Tibial nerve (tissue), 4 donors: ENCODE measurements around the gene VDAC1. TPM values are rescaled to one million over a fixed set of nuclear protein-coding genes. Genes with fewer than 3 reads are reported as not detected.

Source experiments
- DNase-seq, 2 donors: peaks; one replicate each; pipeline ENCODE4 v3.0.0-alpha.2; 2019; ENCODE audit warnings: low spot score in 2 of 2
- H3K27ac ChIP-seq, 4 donors: fragments of 200-600 bp; sonication (generic) in 3 of 4; one replicate each; pipeline ENCODE4 v1.5.1; 2017 to 2019; ENCODE audit warnings: mild to moderate bottlenecking in 1 of 4
- H3K27me3 ChIP-seq, 2 donors: fragments of 200-600 bp; sonication (generic) in 1 of 2; one replicate each; pipeline versions ENCODE4 v1.5.1 to v1.6.0; 2017 to 2019
- H3K36me3 ChIP-seq, 3 donors: fragments of 200-600 bp; sonication (generic); one replicate each; pipeline ENCODE4 v1.5.1; 2018 to 2019
- H3K4me1 ChIP-seq, 4 donors: fragments of 200-600 bp; sonication (generic) in 3 of 4; one replicate each; pipeline ENCODE4 v1.5.1; 2017 to 2019
- H3K4me3 ChIP-seq, 4 donors: fragments of 200-600 bp; sonication (generic) in 3 of 4; one replicate each; pipeline ENCODE4 v1.5.1; 2017 to 2019; ENCODE audit warnings: mild to moderate bottlenecking in 1 of 4, moderate library complexity in 1 of 4
- H3K9me3 ChIP-seq, 4 donors: fragments of 200-600 bp; sonication (generic) in 3 of 4; one replicate each; pipeline ENCODE4 v1.5.1; 2017 to 2019
- CTCF ChIP-seq, 5 experiments: fragments of 200-600 bp in 3 of 5; fragments of 450-650 bp in 2 of 5; sonication (generic) in 3 of 5; IDR thresholded peaks; one replicate each; pipeline ENCODE4 v1.5.1; 2016 to 2019; ENCODE audit warnings: antibody characterized with exemption in 5 of 5, mild to moderate bottlenecking in 3 of 5, moderate library complexity in 2 of 5
- EP300 ChIP-seq, 2 donors: sonication (generic); formaldehyde crosslinking; IDR thresholded peaks; one replicate each; pipeline ENCODE4 v1.6.1; 2017; ENCODE audit warnings: antibody characterized with exemption in 2 of 2, mild to moderate bottlenecking in 1 of 2
- POLR2A ChIP-seq, 2 donors: fragments of 450-650 bp; IDR thresholded peaks; one replicate each; pipeline ENCODE4 v1.6.1; 2017; ENCODE audit warnings: antibody characterized with exemption in 2 of 2, mild to moderate bottlenecking in 2 of 2, moderate library complexity in 2 of 2
- WGBS, 2 donors: methylation state at CpG; one replicate each; pipeline ENCODE4 v1.1.5; 2018; 5-methylcytosine and 5-hydroxymethylcytosine counted together
- total RNA-seq, 4 donors: library from RNA; depleted of rRNA; stranded (reverse); fragments of >200 nt; gene quantifications; one replicate each; pipeline ENCODE4 v1.1.0, GENCODE V29; 2016

Gene VDAC1
- total RNA-seq, 4 donors from 2014 or later: 64.7 to 103 (median 71.9) TPM

GRCh38 chr5:133966090-133966489 lies 38.7 kb downstream of the VDAC1 start:
- DNase-seq: no peak
- Histone ChIP-seq H3K27ac (no peak overlapping the region), H3K9me3 (no peaks in the 10 kb centered on the region), H3K4me3 (no peak overlapping the region), H3K4me1 (peaks cover 0 to 50% (median 19%) of the 10 kb centered on the region in 4 donors), H3K36me3 (peaks cover 0 to 7% (median 0%) of the 10 kb centered on the region in 3 donors), H3K27me3 (no peaks in the 10 kb centered on the region)
- 93 to 98% methylated on average over 10 of the region's 10 CpGs for WGBS, 2 donors
- no peak for TF ChIP-seq POLR2A (IDR thresholded peaks at IDR 0.05)
- no peak for TF ChIP-seq CTCF (IDR thresholded peaks at IDR 0.05)
- TF ChIP-seq EP300 (IDR thresholded peaks at IDR 0.05): no peak

DNA sequence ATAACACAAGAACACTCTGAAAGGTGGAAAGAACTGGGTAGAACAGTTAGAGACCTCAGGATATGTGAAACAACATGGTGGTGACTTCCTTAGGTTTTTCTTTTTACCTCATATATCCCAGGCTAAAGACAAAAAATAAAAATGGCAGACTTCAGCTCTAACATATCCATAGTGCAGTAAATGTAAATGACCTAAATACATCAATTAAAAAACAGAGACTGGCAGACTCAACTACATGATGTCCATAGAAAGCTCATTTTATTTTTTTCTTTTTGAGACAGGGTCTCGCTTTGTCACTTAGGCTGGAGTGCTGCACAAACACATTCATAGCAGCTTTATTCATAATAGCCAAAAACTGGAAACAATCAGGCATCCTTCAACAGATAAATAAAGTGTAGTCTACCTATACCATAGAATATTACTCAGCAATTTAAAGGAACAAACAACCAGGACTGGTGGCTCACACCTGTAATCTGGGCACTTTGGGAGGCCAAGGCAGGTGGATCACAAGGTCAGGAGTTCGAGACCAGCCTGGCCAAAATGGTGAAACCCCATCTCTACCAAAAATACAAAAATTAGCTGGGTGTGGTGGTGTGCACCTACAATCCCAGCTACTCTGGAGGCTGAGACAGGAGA lies 41.2 kb downstream of the VDAC1 start:
- TF ChIP-seq EP300 (IDR thresholded peaks at IDR 0.05): no peak
- no peak for TF ChIP-seq CTCF (IDR thresholded peaks at IDR 0.05)
- TF ChIP-seq POLR2A (IDR thresholded peaks at IDR 0.05): no peak
- no peaks in the 10 kb centered on the region for H3K27me3 ChIP-seq
- no peak for DNase-seq
- H3K36me3 ChIP-seq: peaks cover 0 to 12% (median 0%) of the 10 kb centered on the region in 3 donors
- H3K4me3 ChIP-seq: no peak overlapping the region
- peaks cover 0 to 38% (median 13%) of the 10 kb centered on the region in 4 donors for H3K4me1 ChIP-seq
- WGBS, 2 donors: 95 to 96% methylated on average over 2 of the region's 2 CpGs
- no peaks in the 10 kb centered on the region for H3K9me3 ChIP-seq
- H3K27ac ChIP-seq: no peak overlapping the region

GRCh38 chr5:133962801-133963476 lies 41.8 kb downstream of the VDAC1 start:
- Histone ChIP-seq H3K4me3 (no peak overlapping the region), H3K36me3 (peaks cover 0 to 16% (median 0%) of the 10 kb centered on the region in 3 donors), H3K27me3 (no peaks in the 10 kb centered on the region), H3K27ac (peak overlapping the region in 1 of 4 donors; percentile 9), H3K4me1 (peaks cover 0 to 40% (median 13%) of the 10 kb centered on the region in 4 donors), H3K9me3 (no peaks in the 10 kb centered on the region)
- DNase-seq: no peak
- TF ChIP-seq POLR2A (IDR thresholded peaks at IDR 0.05): no peak
- no peak for TF ChIP-seq CTCF (IDR thresholded peaks at IDR 0.05)
- WGBS, 2 donors: 41 to 50% methylated on average over 2 of the region's 2 CpGs

DNA sequence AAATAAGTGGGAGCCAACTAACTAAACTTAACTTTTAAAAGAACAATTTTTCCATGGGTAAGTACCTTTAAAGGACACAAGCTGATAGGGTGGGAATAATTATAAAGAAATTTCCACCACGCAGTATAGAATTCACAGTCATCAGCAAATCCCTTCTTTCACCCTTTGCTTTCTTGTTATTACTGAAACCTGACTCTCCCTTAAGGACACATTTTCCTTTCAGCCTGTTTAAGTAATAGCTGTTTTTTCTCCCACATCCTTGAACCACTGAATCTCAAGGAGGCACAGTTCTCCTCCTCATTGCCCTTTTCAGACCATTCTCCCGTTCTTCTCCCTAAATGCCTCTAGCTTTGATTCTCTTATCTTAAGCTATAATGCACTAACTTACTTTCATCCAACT lies 42.6 kb downstream of the VDAC1 start:
- no peaks in the 10 kb centered on the region for H3K27me3 ChIP-seq
- peaks cover 0 to 24% (median 0%) of the 10 kb centered on the region in 3 donors for H3K36me3 ChIP-seq
- H3K4me3 ChIP-seq: no peak overlapping the region
- 66 to 69% methylated on average over 2 of the region's 2 CpGs for WGBS, 2 donors
- H3K27ac ChIP-seq: no peak overlapping the region
- no peak for DNase-seq
- no peaks in the 10 kb centered on the region for H3K9me3 ChIP-seq
- TF ChIP-seq CTCF (IDR thresholded peaks at IDR 0.05) (no peak), POLR2A (IDR thresholded peaks at IDR 0.05) (no peak), EP300 (IDR thresholded peaks at IDR 0.05) (no peak)
- peaks cover 0 to 39% (median 9%) of the 10 kb centered on the region in 4 donors for H3K4me1 ChIP-seq

GRCh38 chr5:133959643-133960042 lies 45.1 kb downstream of the VDAC1 start:
- 87 to 88% methylated on average over 11 of the region's 11 CpGs for WGBS, 2 donors
- H3K9me3 ChIP-seq: no peaks in the 10 kb centered on the region
- H3K27ac ChIP-seq: no peak overlapping the region
- no peak for TF ChIP-seq CTCF (IDR thresholded peaks at IDR 0.05)
- no peak for TF ChIP-seq POLR2A (IDR thresholded peaks at IDR 0.05)
- TF ChIP-seq EP300 (IDR thresholded peaks at IDR 0.05): no peak
- H3K4me1 ChIP-seq: peaks cover 0 to 23% (median 5%) of the 10 kb centered on the region in 4 donors
- no peak for DNase-seq
- peaks cover 0 to 46% (median 3%) of the 10 kb centered on the region in 3 donors for H3K36me3 ChIP-seq
- no peaks in the 10 kb centered on the region for H3K27me3 ChIP-seq
- no peak overlapping the region for H3K4me3 ChIP-seq
